Caco-2 (cell line): ENCODE measurements around the gene ADAM12. TPM values are rescaled to one million over a fixed set of nuclear protein-coding genes. Genes with fewer than 3 reads are reported as not detected.

Experiments used
- BruUV-seq: library from RNA; stranded (reverse); fragments of 400-500 nt; replicated peaks from 2 replicates; lab custom pipeline; 2021; lab: Mats Ljungman, UMichigan
- CTCF ChIA-PET: fragments of 300-600 bp; sonication (Branson Sonifier 250); formaldehyde crosslinking; loops from one replicate; lab custom pipeline; 2022; ENCODE audit warnings: antibody characterized with exemption; lab: Charles Lee
- POLR2A ChIA-PET: fragments of 300-600 bp; sonication (Branson Sonifier 250); formaldehyde crosslinking; loops from one replicate; lab custom pipeline; 2022; ENCODE audit warnings: antibody characterized with exemption; lab: Charles Lee
- DNase-seq, 2 experiments: peaks; one replicate each; pipeline versions ENCODE4 v3.0.0 to v3.0.0-alpha.2; 2020 to 2022
- H3K27me3 ChIP-seq: replicated peaks from 2 replicates; pipeline ENCODE4 v1.6.0; 2011; ENCODE audit warnings: low read length; ENCODE audit not compliant: control insufficient read depth, insufficient read depth
- H3K36me3 ChIP-seq: 2 replicates; pipeline ENCODE4 v1.5.1; 2011; ENCODE audit warnings: low read length; ENCODE audit not compliant: control insufficient read depth, insufficient read depth
- H3K4me1 ChIP-seq: fragments of 250-450 bp; sonication (Bioruptor Pico); 2 replicates; pipeline ENCODE4 v1.5.1; 2020; ENCODE audit warnings: mild to moderate bottlenecking
- H3K4me3 ChIP-seq: 2 replicates; pipeline ENCODE4 v1.5.1; 2011; ENCODE audit warnings: low read depth, mild to moderate bottlenecking, control low read depth, low read length
- H3K9me3 ChIP-seq: fragments of 250-450 bp; sonication (Bioruptor Pico); 2 replicates; pipeline ENCODE4 v1.5.1; 2020; ENCODE audit warnings: mild to moderate bottlenecking, moderate library complexity
- H3K27ac Mint-ChIP-seq: one replicate; pipeline ENCODE4 v1.8.0; 2022; ENCODE audit warnings: mixed read lengths; ENCODE audit not compliant: unreplicated experiment
- H3K27me3 Mint-ChIP-seq: one replicate; pipeline ENCODE4 v1.8.0; 2022; ENCODE audit warnings: mixed read lengths; ENCODE audit not compliant: insufficient read depth, unreplicated experiment
- H3K36me3 Mint-ChIP-seq: one replicate; pipeline ENCODE4 v1.8.0; 2022; ENCODE audit warnings: mild to moderate bottlenecking, mixed read lengths; ENCODE audit not compliant: insufficient read depth, unreplicated experiment
- H3K4me1 Mint-ChIP-seq: one replicate; pipeline ENCODE4 v1.8.0; 2022; ENCODE audit warnings: low read depth, mixed read lengths; ENCODE audit not compliant: unreplicated experiment
- H3K4me3 Mint-ChIP-seq: one replicate; pipeline ENCODE4 v1.8.0; 2022; ENCODE audit warnings: mild to moderate bottlenecking, moderate library complexity, mixed read lengths; ENCODE audit not compliant: unreplicated experiment
- H3K9me3 Mint-ChIP-seq: one replicate; pipeline ENCODE4 v1.8.0; 2022; ENCODE audit warnings: mixed read lengths; ENCODE audit not compliant: unreplicated experiment
- CTCF ChIP-seq, 2 experiments: fragments of 200-600 bp in 1 of 2; IDR thresholded peaks; 1 replicate in 1 of 2; 2 replicates in 1 of 2; pipeline versions ENCODE4 v1.5.1 to v1.8.0; 2011 to 2022; ENCODE audit warnings: antibody characterized with exemption in 1 of 2, control low read depth in 1 of 2, inconsistent platforms in 1 of 2, low read depth in 1 of 2, low read length in 1 of 2, mild to moderate bottlenecking in 1 of 2, moderate library complexity in 1 of 2; ENCODE audit not compliant: insufficient read depth in 1 of 2, severe bottlenecking in 1 of 2, unreplicated experiment in 1 of 2
- intact Hi-C: fragments of 100-400 bp; cut with micrococcal nuclease; formaldehyde crosslinking; loops from one replicate; pipeline ENCODE4 v1.10.0; 2022; ENCODE audit not compliant: unreplicated experiment
- total RNA-seq: library from RNA; stranded (reverse); gene quantifications from 2 replicates; pipeline ENCODE4 v1.2.3, GENCODE V29; 2022

ADAM12 gene
- total RNA-seq, 1 experiment from 2014 or later, result not detected

- H3K27me3 ChIP-seq, result no peaks in the 10 kb centered on the region
- intact Hi-C loops, result no loop called here
- H3K9me3 Mint-ChIP-seq, result no peaks in the 10 kb centered on the region
- TF ChIP-seq CTCF (IDR thresholded peaks at IDR 0.05; ENCODE audit: insufficient read depth in 1 of 2, low read depth in 1 of 2, low read length in 1 of 2, severe bottlenecking in 1 of 2, unreplicated experiment in 1 of 2), result no peak
- no peaks in the 10 kb centered on the region for H3K4me1 ChIP-seq
- H3K27ac Mint-ChIP-seq, result no peak overlapping the region
- no peaks in the 10 kb centered on the region for H3K27me3 Mint-ChIP-seq
- H3K36me3 Mint-ChIP-seq, result no peaks in the 10 kb centered on the region
- no peak for DNase-seq
- no peak overlapping the region for H3K4me3 Mint-ChIP-seq
- no peak overlapping the region for H3K4me3 ChIP-seq
- H3K9me3 ChIP-seq, result no peaks in the 10 kb centered on the region; the same call in 1 of the 2 replicates
- no TSS peak for BruUV-seq
- ChIA-PET POLR2A (no interaction called here), CTCF (no interaction called here)
- H3K36me3 ChIP-seq, result no peaks in the 10 kb centered on the region
- H3K4me1 Mint-ChIP-seq, result no peaks in the 10 kb centered on the region
Measured at GRCh38 chr10:126087153-126087680, 301.1 kb downstream of the ADAM12 start.

GRCh38 chr10:126085806-126086205 is 302.5 kb downstream of the ADAM12 start:
- no peaks in the 10 kb centered on the region for H3K36me3 ChIP-seq
- TF ChIP-seq CTCF (IDR thresholded peaks at IDR 0.05; ENCODE audit: insufficient read depth in 1 of 2, low read depth in 1 of 2, low read length in 1 of 2, severe bottlenecking in 1 of 2, unreplicated experiment in 1 of 2), result no peak
- Mint-ChIP-seq H3K4me3 (no peak overlapping the region), H3K9me3 (no peaks in the 10 kb centered on the region), H3K27ac (no peak overlapping the region), H3K4me1 (no peaks in the 10 kb centered on the region), H3K36me3 (no peaks in the 10 kb centered on the region), H3K27me3 (no peaks in the 10 kb centered on the region)
- no peaks in the 10 kb centered on the region; the same call in 1 of the 2 replicates for H3K9me3 ChIP-seq
- intact Hi-C loops, result no loop called here
- DNase-seq, result no peak
- no peaks in the 10 kb centered on the region for H3K4me1 ChIP-seq
- H3K4me3 ChIP-seq, result no peak overlapping the region
- no TSS peak for BruUV-seq
- POLR2A ChIA-PET, result no interaction called here
- CTCF ChIA-PET, result no interaction called here
- no peaks in the 10 kb centered on the region for H3K27me3 ChIP-seq

GRCh38 chr10:126084369-126084768 is 303.9 kb downstream of the ADAM12 start:
- BruUV-seq, result no TSS peak
- DNase-seq, result no peak
- intact Hi-C loops, result no loop called here
- H3K27me3 Mint-ChIP-seq, result no peaks in the 10 kb centered on the region
- H3K9me3 Mint-ChIP-seq, result no peaks in the 10 kb centered on the region
- H3K4me3 ChIP-seq, result no peak overlapping the region
- no peak overlapping the region for H3K4me3 Mint-ChIP-seq
- no peaks in the 10 kb centered on the region for H3K4me1 Mint-ChIP-seq
- POLR2A ChIA-PET, result no interaction called here
- H3K27me3 ChIP-seq, result no peaks in the 10 kb centered on the region
- no peaks in the 10 kb centered on the region for H3K36me3 ChIP-seq
- H3K27ac Mint-ChIP-seq, result no peak overlapping the region
- no peak for TF ChIP-seq CTCF (IDR thresholded peaks at IDR 0.05; ENCODE audit: insufficient read depth in 1 of 2, low read depth in 1 of 2, low read length in 1 of 2, severe bottlenecking in 1 of 2, unreplicated experiment in 1 of 2)
- H3K36me3 Mint-ChIP-seq, result no peaks in the 10 kb centered on the region
- no peaks in the 10 kb centered on the region for H3K4me1 ChIP-seq
- CTCF ChIA-PET, result no interaction called here
- no peaks in the 10 kb centered on the region; the same call in 1 of the 2 replicates for H3K9me3 ChIP-seq
